Embryonic facial prominence (tissue), 1 donor: ENCODE data around the gene GOLGA5.
"Not testable (repeated sequence)": the region's sequence is repeated elsewhere in the genome, so short reads cannot be mapped to it uniquely, and the experiment has no call there.

ENCODE experiments used
- DNase-seq: peaks from one replicate; pipeline ENCODE4 v3.0.0-alpha.2; 2016; ENCODE audit errors: extremely low spot score

The GOLGA5 gene

GRCh38 chr14:92778868-92779565 lies 15.1 kb upstream of the GOLGA5 start:
- DNase-seq: not testable (repeated sequence)

- DNase-seq: no peak
Observed at GRCh38 chr14:92780444-92781232, 13.5 kb upstream of the GOLGA5 start.

- DNase-seq: no peak
Observed at GRCh38 chr14:92781350-92781749, 12.8 kb upstream of the GOLGA5 start.

- peak; percentile 61 for DNase-seq
Observed at GRCh38 chr14:92783813-92784431, 10.2 kb upstream of the GOLGA5 start.

GRCh38 chr14:92785667-92786426 lies 8.3 kb upstream of the GOLGA5 start:
- no peak for DNase-seq

GRCh38 chr14:92786427-92786756 lies 7.7 kb upstream of the GOLGA5 start:
- no peak for DNase-seq

GRCh38 chr14:92787554-92787953 lies 6.6 kb upstream of the GOLGA5 start:
- DNase-seq: no peak

GRCh38 chr14:92789457-92790089 lies 4.5 kb upstream of the GOLGA5 start:
- DNase-seq: no peak

GRCh38 chr14:92792885-92793284 lies 1.2 kb upstream of the GOLGA5 start:
- DNase-seq: no peak

- DNase-seq: no peak
Observed at GRCh38 chr14:92794547-92794941, 439 bp downstream of the GOLGA5 start.

GRCh38 chr14:92794961-92795360 lies 856 bp downstream of the GOLGA5 start:
- no peak for DNase-seq

- DNase-seq: no peak
Observed at GRCh38 chr14:92797935-92798653, 4.0 kb downstream of the GOLGA5 start.

GRCh38 chr14:92798811-92799210 lies 4.7 kb downstream of the GOLGA5 start:
- no peak for DNase-seq

- DNase-seq: no peak
Observed at GRCh38 chr14:92800012-92800411, 5.9 kb downstream of the GOLGA5 start.

GRCh38 chr14:92800525-92800924 lies 6.4 kb downstream of the GOLGA5 start:
- DNase-seq: no peak

GRCh38 chr14:92801917-92802316 lies 7.8 kb downstream of the GOLGA5 start:
- no peak for DNase-seq

GRCh38 chr14:92802678-92803077 lies 8.6 kb downstream of the GOLGA5 start:
- DNase-seq: no peak

- DNase-seq: no peak
Observed at GRCh38 chr14:92813201-92813600, 19.1 kb downstream of the GOLGA5 start.

GRCh38 chr14:92819011-92819597 lies 25.0 kb downstream of the GOLGA5 start:
- DNase-seq: no peak

GRCh38 chr14:92819680-92820535 lies 25.8 kb downstream of the GOLGA5 start:
- not testable (repeated sequence) for DNase-seq
